NCI-H1048 (cell line): Measurements from ENCODE around the gene AMD1.
"Not testable (repeated sequence)": the region's sequence is repeated elsewhere in the genome, so short reads cannot be mapped to it uniquely, and the experiment has no call there.

Source experiments
- DNase-seq: peaks from one replicate; lab custom pipeline; 2025; lab: John Stamatoyannopoulos, UW

Gene AMD1

DNA sequence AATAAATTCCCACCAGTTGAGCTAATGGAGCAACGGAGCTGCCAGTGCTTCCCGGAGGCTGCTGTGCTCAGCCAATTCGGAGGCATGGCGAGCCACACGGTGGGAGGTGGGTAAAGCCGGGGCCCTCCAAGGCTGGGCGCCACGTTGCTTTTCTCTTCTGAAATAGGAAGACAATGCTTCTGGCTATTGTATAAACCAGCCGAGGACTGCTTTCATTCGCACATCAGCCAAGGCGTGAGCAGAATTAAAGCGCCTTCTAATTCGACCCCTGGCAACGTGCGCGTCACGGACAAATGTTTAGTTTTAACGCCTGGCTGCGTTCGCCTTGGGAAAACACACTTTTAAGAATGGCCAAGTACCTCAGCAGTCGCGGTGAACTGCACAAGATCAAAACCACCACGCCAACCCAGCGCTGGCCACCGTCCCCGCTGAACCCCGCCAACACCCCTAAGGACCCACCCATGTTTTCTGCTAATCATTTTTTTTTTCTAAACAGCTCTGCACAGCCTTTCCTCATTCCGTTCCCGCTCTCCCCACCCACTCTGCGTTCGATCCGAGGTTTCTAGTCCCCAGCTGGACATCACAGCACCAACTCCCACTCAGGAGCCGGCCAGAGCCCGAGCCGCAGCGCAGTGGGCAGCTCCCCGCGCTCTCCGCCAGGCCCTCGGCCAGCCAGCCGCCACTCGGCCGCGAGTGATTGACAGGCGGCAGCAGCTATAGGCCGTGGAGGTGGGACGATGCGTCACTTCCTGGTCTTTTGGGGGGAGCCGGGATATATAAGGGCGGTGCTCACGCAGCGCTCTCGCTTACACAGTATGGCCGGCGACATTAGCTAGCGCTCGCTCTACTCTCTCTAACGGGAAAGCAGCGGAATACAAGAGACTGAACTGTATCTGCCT lies at the start of gene AMD1:
AMD1 (plus strand) TSS at position 805 of the 899 bp plus-strand sequence. CDS start 321 bp downstream, outside the sequence.
- peak; percentile 89 for DNase-seq

DNA sequence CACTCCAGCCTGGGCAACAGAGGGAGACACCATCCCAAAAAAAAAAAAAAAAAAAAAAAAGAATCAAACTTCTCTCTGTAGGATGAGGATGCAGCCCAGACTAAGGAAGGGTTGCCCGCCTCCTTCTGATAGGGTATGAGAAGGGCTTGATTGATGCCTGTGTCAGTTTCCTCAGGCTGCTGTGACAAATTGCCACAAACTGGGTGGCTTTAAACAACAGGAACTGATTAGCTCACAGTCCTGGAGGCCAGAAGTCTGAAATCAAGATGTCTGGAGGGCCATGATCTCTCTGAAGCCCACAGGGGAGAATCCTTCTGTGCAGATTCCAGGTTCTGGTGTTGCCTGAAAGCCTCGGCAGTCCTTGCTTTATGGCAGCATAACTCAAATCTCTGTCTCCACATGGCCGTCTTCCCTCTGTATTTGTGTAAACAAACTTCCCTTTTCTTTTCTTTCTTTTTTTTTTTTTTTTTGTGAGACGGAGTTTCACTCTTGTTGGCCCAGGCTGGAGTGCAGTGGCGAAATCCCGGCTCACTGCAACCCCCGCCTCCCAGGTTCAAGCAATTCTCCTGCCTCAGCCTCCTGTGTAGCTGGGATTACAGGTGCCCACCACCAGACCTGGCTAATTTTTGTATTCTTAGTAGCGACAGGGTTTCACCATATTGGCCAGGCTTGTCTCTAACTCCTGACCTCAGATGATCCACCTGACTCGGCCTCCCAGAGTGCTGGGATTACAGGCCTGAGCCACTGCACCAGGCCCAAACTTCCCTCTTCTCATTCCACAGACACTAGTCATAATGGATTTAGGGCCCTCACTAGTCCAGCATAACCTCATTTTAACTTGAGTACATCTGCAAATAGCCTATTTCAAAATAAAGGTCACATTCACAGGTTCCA lies 48.1 kb upstream of the AMD1 start:
- DNase-seq: no peak

DNA sequence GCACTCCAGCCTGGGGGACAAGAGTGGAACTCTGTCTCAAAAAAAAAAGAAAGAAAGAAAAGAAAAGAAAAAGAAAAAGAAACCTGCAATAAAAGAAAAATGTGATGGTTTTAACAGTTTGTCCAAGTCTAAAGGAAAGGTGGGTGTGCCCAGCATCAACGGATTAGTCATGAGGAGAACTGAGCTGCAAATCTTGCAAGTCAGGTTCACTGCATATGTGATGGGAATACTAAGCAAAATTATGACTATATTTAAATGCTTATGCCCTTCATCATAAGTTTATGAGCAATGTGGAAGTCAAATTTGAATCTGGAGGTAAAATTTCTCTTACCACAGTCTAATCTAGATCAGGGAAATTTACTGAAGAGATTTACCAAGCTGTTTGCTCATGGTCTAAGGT lies 46.2 kb upstream of the AMD1 start:
- no peak for DNase-seq

GRCh38 chr6:110831405-110831804 lies 43.2 kb upstream of the AMD1 start:
- DNase-seq: no peak

- no peak for DNase-seq
Measured at GRCh38 chr6:110833831-110834230, 40.8 kb upstream of the AMD1 start.

DNA sequence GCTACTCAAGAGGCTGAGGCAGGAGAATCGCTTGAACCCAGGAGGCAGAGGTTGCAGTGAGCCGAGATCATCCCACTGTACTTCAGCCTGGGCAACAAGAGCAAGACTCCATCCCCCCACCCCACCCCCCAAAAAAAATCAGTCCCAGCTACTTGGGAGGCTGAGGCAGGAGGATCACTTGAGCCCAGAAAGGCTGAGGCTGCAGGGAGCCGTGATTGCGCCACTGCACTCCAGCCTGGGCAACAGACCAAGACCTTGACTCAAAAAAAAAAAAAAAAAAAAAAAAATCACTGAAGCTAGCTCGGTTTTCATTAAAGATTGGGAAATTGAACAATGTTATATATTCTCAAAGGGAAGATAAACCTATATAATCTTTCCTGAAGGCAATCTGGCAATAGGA lies 38.8 kb upstream of the AMD1 start:
- DNase-seq: not testable (repeated sequence)

DNA sequence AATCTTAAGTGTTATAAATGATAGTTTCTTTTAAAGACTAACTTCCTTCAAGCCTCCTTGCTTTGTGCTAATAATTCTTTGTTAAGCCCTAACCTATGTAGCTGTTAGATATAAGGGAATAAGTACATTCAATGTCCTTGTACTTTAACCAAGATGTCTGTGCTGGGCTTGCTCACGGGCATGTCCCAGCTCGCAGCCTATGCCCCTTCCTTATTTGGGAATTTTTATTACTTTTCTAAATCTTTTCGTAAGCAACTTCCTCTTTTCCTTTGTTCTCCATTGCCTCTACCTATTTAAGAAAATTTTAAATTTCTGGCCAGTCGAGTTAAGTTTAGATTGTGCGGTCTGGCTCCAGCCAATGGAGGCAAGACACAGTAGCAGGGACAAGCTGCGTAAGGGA lies 33.3 kb upstream of the AMD1 start:
- no peak for DNase-seq

- no peak for DNase-seq
Measured at GRCh38 chr6:110849781-110850180, 24.8 kb upstream of the AMD1 start.

DNA sequence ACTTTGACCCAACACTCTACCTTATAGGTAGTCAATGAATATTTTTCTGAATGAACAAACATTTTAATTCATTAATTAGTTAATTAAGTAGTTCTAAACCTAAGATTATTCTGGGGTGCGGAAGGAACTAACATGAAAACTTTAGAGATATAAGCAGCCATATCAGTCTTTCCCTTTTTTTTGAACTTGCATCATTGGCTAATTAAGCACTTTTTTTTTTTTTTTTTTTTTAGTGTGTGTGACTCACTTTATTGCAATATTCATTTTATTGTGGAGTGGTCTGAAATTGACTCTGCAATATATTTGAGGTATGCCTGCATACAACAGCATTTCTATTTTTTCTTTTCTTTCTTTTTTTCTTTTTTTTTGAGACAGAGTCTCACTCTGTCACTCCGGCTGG lies 21.8 kb upstream of the AMD1 start:
- no peak for DNase-seq

DNA sequence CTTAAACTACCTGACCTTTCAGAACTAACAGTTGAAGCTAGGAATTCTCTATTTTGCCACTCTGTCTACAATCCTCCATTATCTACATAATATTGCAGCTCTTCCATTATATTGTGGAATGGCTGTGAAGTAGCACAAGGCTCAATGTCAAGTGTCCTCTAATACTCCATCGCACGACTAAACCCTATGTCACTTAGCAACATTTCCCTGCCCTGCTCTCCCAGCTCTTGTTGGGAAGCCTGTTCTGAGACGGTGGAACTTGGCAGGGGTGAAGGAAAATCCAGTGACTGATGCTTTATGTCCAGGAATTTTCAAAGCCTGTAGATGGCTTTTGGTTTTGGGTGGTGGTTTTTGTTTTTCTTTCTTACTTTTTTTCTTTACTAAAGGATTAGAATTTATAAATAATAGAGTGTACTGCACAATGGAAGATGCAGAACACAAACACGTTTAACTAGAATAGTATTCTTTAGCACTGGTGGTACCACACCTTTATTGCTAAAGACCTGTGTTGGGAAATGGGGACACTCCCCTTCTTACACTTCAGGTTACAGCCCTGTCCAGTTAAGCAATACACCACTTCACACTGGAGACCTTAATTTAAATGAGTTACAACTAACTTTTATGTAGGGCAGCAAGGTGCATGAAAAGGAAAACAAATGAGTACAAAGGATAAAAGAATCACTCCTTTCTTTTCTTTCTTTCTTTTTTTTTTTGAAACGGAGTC lies 20.7 kb upstream of the AMD1 start:
- DNase-seq: no peak

GRCh38 chr6:110856296-110856695 lies 18.3 kb upstream of the AMD1 start:
- DNase-seq: no peak

DNA sequence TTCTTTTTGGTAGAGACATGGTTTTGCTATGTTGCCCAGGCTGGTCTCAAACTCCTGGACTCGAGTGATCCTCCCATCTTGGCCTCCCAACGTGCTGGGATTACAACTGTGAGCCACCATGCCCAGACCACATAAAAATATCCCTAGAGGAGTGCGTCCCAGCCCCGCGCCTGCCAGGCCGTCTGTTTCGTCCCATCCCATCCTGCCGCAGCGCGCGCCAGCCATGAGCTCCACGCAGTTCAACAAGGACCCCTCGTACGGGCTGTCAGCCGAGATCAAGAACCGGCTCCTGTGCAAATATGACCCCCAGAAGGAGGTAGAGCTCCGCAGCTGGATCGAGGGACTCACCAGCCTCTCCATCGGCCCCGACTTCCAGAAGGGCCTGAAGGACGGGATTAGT lies 16.6 kb upstream of the AMD1 start:
- no peak for DNase-seq

DNA sequence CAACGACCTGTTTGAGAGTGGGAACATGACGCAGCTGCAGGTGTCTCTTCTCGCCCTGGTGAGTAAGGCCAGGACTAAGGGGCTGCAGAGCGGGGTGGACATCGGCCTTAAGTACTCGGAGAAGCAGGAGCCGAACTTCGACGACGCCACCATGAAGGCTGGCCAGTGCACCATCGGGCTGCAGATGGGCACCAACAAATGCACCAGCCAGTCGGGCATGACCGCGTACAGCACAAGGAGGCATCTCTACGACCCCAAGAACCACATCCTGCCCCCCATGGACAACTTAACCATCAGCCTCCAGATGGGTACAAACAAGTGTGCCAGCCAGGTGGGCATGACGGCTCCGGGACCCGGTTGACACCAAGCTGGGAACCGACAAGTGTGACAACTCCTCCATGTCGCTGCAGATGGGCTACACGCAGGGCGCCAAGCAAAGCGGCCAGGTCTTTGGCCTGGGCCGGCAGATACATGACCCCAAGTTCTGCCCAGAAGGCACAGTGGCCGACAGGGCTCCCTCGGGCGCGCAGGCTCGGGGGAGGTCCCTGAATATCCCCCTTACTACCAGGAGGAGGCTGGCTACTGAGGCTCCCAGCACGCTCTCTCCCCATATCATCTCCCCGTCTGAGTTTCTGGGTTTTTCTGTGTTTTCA lies 15.9 kb upstream of the AMD1 start:
- no peak for DNase-seq

- no peak for DNase-seq
Measured at GRCh38 chr6:110859335-110859792, 15.2 kb upstream of the AMD1 start.

GRCh38 chr6:110864824-110865223 lies 9.8 kb upstream of the AMD1 start:
- no peak for DNase-seq

GRCh38 chr6:110874880-110875547 lies 429 bp downstream of the AMD1 start:
- no peak for DNase-seq

DNA sequence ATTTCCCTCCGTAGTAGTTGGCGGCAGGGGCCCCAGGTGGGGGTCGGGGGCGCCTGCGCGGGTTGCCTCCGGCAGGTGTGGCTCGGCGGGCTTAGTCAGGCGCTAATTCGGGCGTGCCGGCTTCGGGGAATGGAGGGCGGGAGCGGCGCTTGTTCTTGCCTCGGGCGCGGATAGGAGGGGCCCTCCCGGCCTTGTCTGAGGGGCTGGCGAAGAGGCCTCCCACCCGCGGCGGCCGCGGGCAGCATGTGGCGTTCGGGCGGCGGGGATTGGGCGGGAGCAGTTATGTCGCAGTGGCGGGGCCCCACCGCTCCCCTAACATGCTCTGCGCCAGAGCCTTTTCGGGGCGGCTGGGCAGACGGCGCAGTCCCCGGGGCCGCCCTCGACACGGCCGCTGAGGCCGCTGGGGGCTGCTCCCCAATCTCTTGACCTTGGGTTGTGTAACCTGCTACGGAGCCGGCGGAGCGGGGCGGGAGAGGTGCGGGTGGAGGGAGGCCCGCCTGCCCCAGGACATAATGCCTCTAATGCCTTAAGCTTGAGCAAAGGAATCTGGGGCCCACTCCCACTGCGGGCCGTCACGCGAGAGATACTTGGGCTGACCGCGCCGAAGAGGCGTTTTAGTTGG lies 1.1 kb downstream of the AMD1 start:
- DNase-seq: no peak

DNA sequence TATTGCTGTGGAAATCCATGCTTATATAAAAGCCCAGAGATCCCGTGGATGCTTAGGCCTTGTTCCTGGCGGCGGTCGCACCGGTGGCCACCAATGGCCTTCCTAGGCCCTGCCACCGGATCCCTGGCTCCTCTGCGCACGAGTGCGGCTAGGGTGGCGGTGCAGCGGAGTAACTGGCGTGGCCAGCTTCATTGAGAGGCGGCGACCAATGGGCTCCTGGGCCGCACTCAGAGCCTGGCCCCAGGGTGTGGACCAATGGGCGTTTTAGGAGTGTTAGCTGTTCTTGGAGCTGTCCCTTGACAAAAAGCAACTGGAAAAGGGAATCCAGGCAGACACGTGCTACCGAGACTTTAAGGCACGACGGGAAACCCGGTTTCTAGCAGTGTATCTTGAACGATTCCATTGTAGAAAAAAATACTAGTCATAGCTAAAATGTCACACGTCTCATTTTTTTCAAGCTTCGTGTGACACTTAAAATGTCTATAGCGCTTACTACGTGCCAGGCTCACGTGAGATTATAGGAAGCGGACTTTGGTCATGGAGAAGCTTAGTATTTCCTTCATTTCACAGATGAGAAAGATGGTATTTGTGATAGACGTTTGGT lies 1.7 kb downstream of the AMD1 start:
- DNase-seq: peak; percentile 22

DNA sequence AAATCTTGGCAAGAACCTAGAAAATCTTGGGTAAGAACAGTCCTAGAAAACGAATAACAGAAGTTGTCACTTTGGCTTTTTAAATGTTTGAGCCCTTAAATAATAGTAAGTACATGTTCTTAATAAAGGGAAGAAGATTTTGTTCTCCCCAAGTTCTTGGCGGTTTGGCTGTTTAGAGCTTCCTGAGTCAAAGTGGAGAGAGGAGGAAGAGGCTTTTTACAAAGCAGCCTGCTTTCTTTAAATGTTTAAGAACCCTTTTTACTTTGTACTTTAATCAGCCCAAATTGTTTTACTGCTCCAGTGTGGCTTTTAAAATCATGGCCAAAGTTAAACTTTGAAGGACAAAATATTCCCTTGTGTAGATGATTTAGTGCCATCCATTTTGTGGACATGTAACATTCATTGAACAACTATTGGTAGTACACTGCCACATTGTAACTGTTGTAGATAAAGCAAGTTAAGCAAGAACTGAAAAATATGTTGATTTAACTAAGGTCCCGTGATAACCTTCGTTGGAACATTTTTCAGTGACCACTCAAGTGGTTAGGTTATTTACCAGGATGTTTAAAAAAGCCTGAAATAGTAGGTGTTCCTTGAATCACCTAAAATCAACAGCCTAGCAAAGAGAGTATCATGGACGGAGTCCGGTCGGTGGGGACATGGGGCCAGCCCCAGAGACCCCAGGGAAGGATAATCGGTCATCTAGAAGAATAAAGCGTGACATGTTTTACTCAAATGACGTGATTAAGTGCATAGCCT lies 2.4 kb downstream of the AMD1 start:
- no peak for DNase-seq
